WERI-Rb-1 (cell line): Measurements from ENCODE around the gene NT5DC1.

ENCODE experiments used
- DNase-seq: peaks from one replicate; pipeline ENCODE4 v3.0.0-alpha.2; 2020
- H3K27ac ChIP-seq: fragments of 250-450 bp; sonication (Bioruptor Pico); 2 replicates; pipeline ENCODE4 v1.5.1; 2020; ENCODE audit warnings: mild to moderate bottlenecking, moderate library complexity
- H3K27me3 ChIP-seq: fragments of 250-450 bp; sonication (Bioruptor Pico); 2 replicates; pipeline ENCODE4 v1.5.1; 2021; ENCODE audit warnings: mild to moderate bottlenecking, low read depth, moderate library complexity; ENCODE audit not compliant: insufficient read depth, severe bottlenecking
- H3K36me3 ChIP-seq: fragments of 250-450 bp; sonication (Bioruptor Pico); 2 replicates; pipeline ENCODE4 v1.5.1; 2020; ENCODE audit warnings: mild to moderate bottlenecking, moderate library complexity
- H3K4me3 ChIP-seq: 2 replicates; pipeline ENCODE4 v1.5.1; 2011; ENCODE audit warnings: low read depth, mild to moderate bottlenecking, control low read depth, low read length
- H3K9me3 ChIP-seq: fragments of 250-450 bp; sonication (Bioruptor Pico); 2 replicates; pipeline ENCODE4 v1.5.1; 2021; ENCODE audit warnings: mild to moderate bottlenecking, moderate library complexity; ENCODE audit not compliant: severe bottlenecking
- TF ChIP-seq, protein P1 (sequence below): IDR thresholded peaks from 2 replicates; pipeline ENCODE4 v1.5.1; 2011; ENCODE audit warnings: low read depth, mild to moderate bottlenecking, control low read depth, inconsistent platforms, low read length

Gene NT5DC1

DNA sequence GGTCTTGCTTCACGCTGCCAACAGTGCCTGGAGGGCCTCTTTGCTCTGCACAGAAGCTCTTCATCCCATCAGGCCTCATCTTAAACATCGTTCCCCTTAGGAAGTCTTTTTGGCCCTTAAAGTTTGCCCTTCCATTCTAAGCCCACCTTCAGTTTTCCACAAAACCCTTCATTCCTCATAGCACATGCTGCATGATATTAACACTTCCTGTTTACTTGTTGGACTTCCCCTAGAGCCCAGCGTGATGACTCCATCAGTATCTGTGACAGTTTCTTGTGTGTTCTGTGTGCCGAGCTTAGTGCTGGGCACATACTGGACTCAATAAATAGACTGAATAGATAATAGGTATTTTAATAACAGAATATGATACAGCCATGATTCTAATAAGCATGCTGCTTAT is 2.2 kb downstream of the NT5DC1 start:
- no peak overlapping the region for H3K27ac ChIP-seq
- DNase-seq, result no peak
- no peak overlapping the region for H3K4me3 ChIP-seq
- peaks cover 4% of the 10 kb centered on the region for H3K36me3 ChIP-seq
- H3K27me3 ChIP-seq, result no peaks in the 10 kb centered on the region
- no peaks in the 10 kb centered on the region for H3K9me3 ChIP-seq
- TF ChIP-seq, protein P1, sequence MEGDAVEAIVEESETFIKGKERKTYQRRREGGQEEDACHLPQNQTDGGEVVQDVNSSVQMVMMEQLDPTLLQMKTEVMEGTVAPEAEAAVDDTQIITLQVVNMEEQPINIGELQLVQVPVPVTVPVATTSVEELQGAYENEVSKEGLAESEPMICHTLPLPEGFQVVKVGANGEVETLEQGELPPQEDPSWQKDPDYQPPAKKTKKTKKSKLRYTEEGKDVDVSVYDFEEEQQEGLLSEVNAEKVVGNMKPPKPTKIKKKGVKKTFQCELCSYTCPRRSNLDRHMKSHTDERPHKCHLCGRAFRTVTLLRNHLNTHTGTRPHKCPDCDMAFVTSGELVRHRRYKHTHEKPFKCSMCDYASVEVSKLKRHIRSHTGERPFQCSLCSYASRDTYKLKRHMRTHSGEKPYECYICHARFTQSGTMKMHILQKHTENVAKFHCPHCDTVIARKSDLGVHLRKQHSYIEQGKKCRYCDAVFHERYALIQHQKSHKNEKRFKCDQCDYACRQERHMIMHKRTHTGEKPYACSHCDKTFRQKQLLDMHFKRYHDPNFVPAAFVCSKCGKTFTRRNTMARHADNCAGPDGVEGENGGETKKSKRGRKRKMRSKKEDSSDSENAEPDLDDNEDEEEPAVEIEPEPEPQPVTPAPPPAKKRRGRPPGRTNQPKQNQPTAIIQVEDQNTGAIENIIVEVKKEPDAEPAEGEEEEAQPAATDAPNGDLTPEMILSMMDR, result no peak

DNA sequence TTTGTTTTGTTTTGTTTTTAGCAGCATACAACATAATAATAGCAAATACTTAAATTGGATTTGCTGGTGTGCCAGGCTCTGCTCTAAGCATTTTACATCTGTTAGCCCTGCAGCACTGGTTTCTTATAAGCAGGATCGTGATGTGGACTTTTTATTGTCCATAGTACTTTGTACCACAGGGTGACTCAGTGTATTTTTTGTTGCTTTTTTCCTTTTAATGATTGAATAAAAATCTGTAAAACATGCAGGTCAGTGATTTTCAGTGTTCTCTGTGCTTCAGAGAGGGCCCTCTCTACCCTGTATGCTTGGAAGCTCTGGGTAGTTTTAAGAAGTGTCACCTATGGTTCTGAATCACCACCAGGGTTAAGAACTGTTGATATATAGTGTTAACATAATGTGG is 4.0 kb downstream of the NT5DC1 start:
- Histone ChIP-seq H3K9me3 (no peaks in the 10 kb centered on the region), H3K27ac (no peak overlapping the region), H3K4me3 (no peak overlapping the region), H3K36me3 (peaks cover 7% of the 10 kb centered on the region), H3K27me3 (no peaks in the 10 kb centered on the region)
- DNase-seq, result no peak
- TF ChIP-seq, protein P1, result no peak

GRCh38 chr6:116105247-116105646 is 4.6 kb downstream of the NT5DC1 start:
- Histone ChIP-seq H3K27me3 (no peaks in the 10 kb centered on the region), H3K9me3 (no peaks in the 10 kb centered on the region), H3K27ac (no peak overlapping the region), H3K4me3 (no peak overlapping the region), H3K36me3 (peaks cover 10% of the 10 kb centered on the region)
- TF ChIP-seq, protein P1, result no peak
- DNase-seq, result no peak

DNA sequence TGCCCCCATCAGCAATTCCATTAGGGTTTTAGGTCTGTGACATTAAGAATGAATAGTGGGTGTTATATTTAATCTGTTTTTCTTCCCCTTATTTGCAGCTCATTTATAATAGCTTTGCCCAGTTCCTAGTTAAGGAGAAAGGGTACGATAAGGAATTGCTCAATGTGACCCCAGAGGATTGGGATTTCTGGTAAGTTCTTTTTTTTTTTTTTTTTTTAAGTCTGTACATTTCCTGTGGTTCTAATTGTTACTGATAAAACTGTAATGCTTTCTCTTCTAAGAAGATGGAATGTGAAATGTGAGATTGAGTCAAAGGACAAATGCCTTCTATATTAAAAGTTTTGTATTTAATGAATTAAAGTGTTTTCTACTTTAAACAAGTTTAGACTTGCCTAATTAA is 5.5 kb downstream of the NT5DC1 start:
- peaks cover 15% of the 10 kb centered on the region for H3K36me3 ChIP-seq
- TF ChIP-seq, protein P1, result no peak
- DNase-seq, result no peak
- H3K4me3 ChIP-seq, result no peak overlapping the region
- no peaks in the 10 kb centered on the region for H3K27me3 ChIP-seq
- no peaks in the 10 kb centered on the region for H3K9me3 ChIP-seq
- H3K27ac ChIP-seq, result no peak overlapping the region

DNA sequence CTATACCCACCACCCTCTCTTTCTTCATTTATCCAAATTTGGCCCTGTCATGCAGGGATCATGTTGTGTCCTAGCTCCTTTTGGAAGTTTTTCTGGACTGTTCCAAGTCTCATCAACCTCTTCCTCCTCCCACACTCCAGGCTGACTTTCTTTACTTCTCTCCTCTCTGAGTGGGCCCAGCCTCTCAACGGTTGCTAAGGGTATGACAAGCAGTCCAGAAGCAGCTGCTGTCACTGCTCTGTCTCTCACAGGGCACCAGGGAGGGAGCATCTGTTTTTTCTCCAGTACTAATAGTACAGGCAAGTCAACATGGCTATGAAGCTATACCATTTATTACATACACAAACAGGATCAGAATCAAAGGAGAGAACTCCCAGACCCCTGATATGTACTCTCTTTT is 8.2 kb downstream of the NT5DC1 start:
- H3K9me3 ChIP-seq, result no peaks in the 10 kb centered on the region
- H3K27me3 ChIP-seq, result no peaks in the 10 kb centered on the region
- no peak overlapping the region for H3K4me3 ChIP-seq
- H3K36me3 ChIP-seq, result peaks cover 16% of the 10 kb centered on the region
- no peak for DNase-seq
- H3K27ac ChIP-seq, result no peak overlapping the region
- TF ChIP-seq, protein P1, result no peak
